Mesenchymal stem cell (in vitro differentiated cells and primary cell): ENCODE results near the gene CAMK1D.

Source experiments
- DNase-seq: peaks from one replicate; pipeline ENCODE4 v3.0.0-alpha.2; 2013
- H2AFZ ChIP-seq: one replicate; pipeline ENCODE4 v1.6.1; 2013; ENCODE audit warnings: low read depth, mild to moderate bottlenecking, control low read depth, inconsistent platforms, low read length, moderate library complexity
- H2AK5ac ChIP-seq: 2 replicates; pipeline ENCODE4 v1.6.1; 2013; ENCODE audit warnings: low read length, moderate library complexity, mild to moderate bottlenecking, inconsistent platforms; ENCODE audit not compliant: severe bottlenecking
- H2BK120ac ChIP-seq: one replicate; pipeline ENCODE4 v1.6.1; 2013; ENCODE audit warnings: low read depth, mild to moderate bottlenecking, inconsistent platforms, low read length, moderate library complexity
- H2BK12ac ChIP-seq, 2 experiments: one replicate each; pipeline ENCODE4 v1.6.1; 2013; ENCODE audit warnings: inconsistent platforms in 2 of 2, low read length in 2 of 2, mild to moderate bottlenecking in 2 of 2, moderate library complexity in 2 of 2, control low read depth in 1 of 2
- H2BK15ac ChIP-seq: one replicate; pipeline ENCODE4 v1.6.1; 2013; ENCODE audit warnings: mild to moderate bottlenecking, low read depth, inconsistent platforms; ENCODE audit not compliant: poor library complexity, severe bottlenecking
- H2BK5ac ChIP-seq: 2 replicates; pipeline ENCODE4 v1.6.1; 2013; ENCODE audit warnings: low read depth, mild to moderate bottlenecking, low read length, control low read depth, inconsistent platforms; ENCODE audit not compliant: poor library complexity, severe bottlenecking
- H3K14ac ChIP-seq, 2 experiments: one replicate each; pipeline ENCODE4 v1.6.1; 2013; ENCODE audit warnings: inconsistent platforms in 2 of 2, low read length in 2 of 2, control low read depth in 1 of 2, mild to moderate bottlenecking in 1 of 2, moderate library complexity in 1 of 2
- H3K18ac ChIP-seq, 2 experiments: one replicate each; pipeline ENCODE4 v1.6.1; 2013; ENCODE audit warnings: inconsistent platforms in 2 of 2, low read length in 2 of 2, control low read depth in 1 of 2, low read depth in 1 of 2, mild to moderate bottlenecking in 1 of 2
- H3K23ac ChIP-seq, 2 experiments: one replicate each; pipeline ENCODE4 v1.6.1; 2013; ENCODE audit warnings: inconsistent platforms in 2 of 2, low read length in 2 of 2, mild to moderate bottlenecking in 2 of 2, moderate library complexity in 2 of 2, control low read depth in 1 of 2
- H3K27ac ChIP-seq: 2 replicates; pipeline ENCODE4 v1.5.1; 2013; ENCODE audit warnings: mild to moderate bottlenecking, moderate library complexity, low read length, control low read depth, inconsistent platforms; ENCODE audit not compliant: poor library complexity, severe bottlenecking
- H3K27me3 ChIP-seq, 2 experiments: 2 replicates each; pipeline versions ENCODE4 v1.6.1 to v1.7.0; 2013; ENCODE audit warnings: low read length in 2 of 2, mild to moderate bottlenecking in 2 of 2, moderate library complexity in 2 of 2, control low read depth in 1 of 2, inconsistent platforms in 1 of 2; ENCODE audit not compliant: control insufficient read depth in 1 of 2, insufficient read depth in 1 of 2
- H3K36me3 ChIP-seq, 2 experiments: 2 replicates each; pipeline versions ENCODE4 v1.6.1 to v1.7.0; 2013; ENCODE audit warnings: low read length in 2 of 2, control low read depth in 1 of 2, inconsistent platforms in 1 of 2, low read depth in 1 of 2, mild to moderate bottlenecking in 1 of 2; ENCODE audit not compliant: insufficient read depth in 2 of 2, control insufficient read depth in 1 of 2
- H3K4ac ChIP-seq, 2 experiments: one replicate each; pipeline ENCODE4 v1.6.1; 2013; ENCODE audit warnings: inconsistent platforms in 2 of 2, low read length in 2 of 2, mild to moderate bottlenecking in 2 of 2, moderate library complexity in 2 of 2, control low read depth in 1 of 2, low read depth in 1 of 2
- H3K4me1 ChIP-seq: 2 replicates; pipeline ENCODE4 v1.6.1; 2013; ENCODE audit warnings: low read depth, low read length, control low read depth; ENCODE audit not compliant: control insufficient read depth, insufficient read depth
- H3K4me2 ChIP-seq: 2 replicates; pipeline ENCODE4 v1.6.1; 2013; ENCODE audit warnings: low read length, mild to moderate bottlenecking, inconsistent platforms; ENCODE audit not compliant: poor library complexity, severe bottlenecking
- H3K4me3 ChIP-seq, 2 experiments: 2 replicates each; pipeline versions ENCODE4 v1.5.1 to v1.7.0; 2013; ENCODE audit warnings: low read length in 2 of 2, mild to moderate bottlenecking in 2 of 2, control low read depth in 1 of 2, low read depth in 1 of 2; ENCODE audit not compliant: insufficient read depth in 1 of 2
- H3K79me1 ChIP-seq: replicated peaks from 2 replicates; pipeline ENCODE4 v1.6.1; 2013; ENCODE audit warnings: mild to moderate bottlenecking, control low read depth, low read length, inconsistent platforms; ENCODE audit not compliant: poor library complexity, severe bottlenecking
- H3K9ac ChIP-seq: 2 replicates; pipeline ENCODE4 v1.7.0; 2013; ENCODE audit warnings: mild to moderate bottlenecking, low read length, moderate library complexity
- H3K9me3 ChIP-seq: 2 replicates; pipeline ENCODE4 v1.7.0; 2013; ENCODE audit warnings: mild to moderate bottlenecking, low read length; ENCODE audit not compliant: control insufficient read depth
- H4K8ac ChIP-seq: one replicate; pipeline ENCODE4 v1.6.1; 2013; ENCODE audit warnings: inconsistent platforms, mild to moderate bottlenecking, low read length, moderate library complexity
- H4K91ac ChIP-seq: one replicate; pipeline ENCODE4 v1.6.1; 2013; ENCODE audit warnings: mild to moderate bottlenecking, low read length, inconsistent platforms
- WGBS: methylation state at CpG from one replicate; pipeline ENCODE4 v1.1.7; 2013; ENCODE audit warnings: mixed read lengths; 5-methylcytosine and 5-hydroxymethylcytosine counted together

Gene CAMK1D

GRCh38 chr10:12340371-12340770 lies 9.0 kb upstream of the CAMK1D start:
- no peak overlapping the region for H4K8ac ChIP-seq

GRCh38 chr10:12340937-12341336 lies 8.4 kb upstream of the CAMK1D start:
- Histone ChIP-seq H3K79me1 (no peaks in the 10 kb centered on the region), H3K14ac (no peak overlapping the region), H2BK5ac (no peak overlapping the region), H3K23ac (no peak overlapping the region), H3K27ac (no peak overlapping the region), H4K91ac (no peak overlapping the region), H2BK15ac (no peak overlapping the region), H3K4ac (no peak overlapping the region), H3K4me3 (no peak overlapping the region), H3K36me3 (no peaks in the 10 kb centered on the region), H3K18ac (no peak overlapping the region), H4K8ac (no peak overlapping the region), H2BK12ac (no peak overlapping the region), H3K9me3 (no peaks in the 10 kb centered on the region), H2AK5ac (no peak overlapping the region), H3K9ac (no peak overlapping the region), H2BK120ac (no peak overlapping the region), H3K4me2 (no peak overlapping the region), H3K27me3 (no peaks in the 10 kb centered on the region), H2AFZ (no peak overlapping the region), H3K4me1 (peaks cover 5% of the 10 kb centered on the region)
- no peak for DNase-seq
- 95% methylated on average over 6 of the region's 6 CpGs for WGBS

More at GRCh38 chr10:12340371-12340770, 9.0 kb upstream of the CAMK1D start:
- Histone ChIP-seq H3K4me1 (peaks cover 5% of the 10 kb centered on the region), H3K27me3 (no peaks in the 10 kb centered on the region), H3K18ac (no peak overlapping the region), H2BK5ac (no peak overlapping the region), H2BK120ac (no peak overlapping the region), H3K27ac (no peak overlapping the region), H3K79me1 (no peaks in the 10 kb centered on the region), H2BK12ac (no peak overlapping the region), H3K4me2 (no peak overlapping the region), H2AK5ac (peak overlapping the region; percentile 44), H3K4me3 (no peak overlapping the region), H2AFZ (no peak overlapping the region), H2BK15ac (no peak overlapping the region), H3K9ac (no peak overlapping the region), H3K14ac (no peak overlapping the region), H3K36me3 (no peaks in the 10 kb centered on the region), H3K4ac (no peak overlapping the region), H4K91ac (no peak overlapping the region), H3K23ac (no peak overlapping the region), H3K9me3 (no peaks in the 10 kb centered on the region)
- DNase-seq, result no peak
- WGBS, result 91% methylated on average over 5 of the region's 7 CpGs

- 99% methylated on average over 4 of the region's 6 CpGs for WGBS
Observed at GRCh38 chr10:12341526-12341925, 7.8 kb upstream of the CAMK1D start.

GRCh38 chr10:12344375-12345110 lies 4.8 kb upstream of the CAMK1D start:
- H3K9ac ChIP-seq, result no peak overlapping the region
- no peak overlapping the region for H2BK12ac ChIP-seq
- no peak overlapping the region for H3K18ac ChIP-seq
- H2BK120ac ChIP-seq, result no peak overlapping the region
- no peaks in the 10 kb centered on the region for H3K79me1 ChIP-seq
- H2BK15ac ChIP-seq, result no peak overlapping the region
- no peak for DNase-seq
- no peaks in the 10 kb centered on the region for H3K36me3 ChIP-seq
- no peak overlapping the region for H4K91ac ChIP-seq
- H2AK5ac ChIP-seq, result no peak overlapping the region
- no peak overlapping the region for H3K4ac ChIP-seq
- H3K23ac ChIP-seq, result no peak overlapping the region
- no peaks in the 10 kb centered on the region for H3K9me3 ChIP-seq
- no peak overlapping the region for H2BK5ac ChIP-seq
- WGBS, result 100% methylated on average over 1 of the region's 3 CpGs
- no peak overlapping the region for H3K4me3 ChIP-seq
- H2AFZ ChIP-seq, result no peak overlapping the region
- no peak overlapping the region for H4K8ac ChIP-seq
- H3K4me1 ChIP-seq, result peaks cover 9% of the 10 kb centered on the region
- H3K27me3 ChIP-seq, result no peaks in the 10 kb centered on the region
- H3K14ac ChIP-seq, result no peak overlapping the region
- no peak overlapping the region for H3K4me2 ChIP-seq
- H3K27ac ChIP-seq, result no peak overlapping the region

More at GRCh38 chr10:12341526-12341925, 7.8 kb upstream of the CAMK1D start:
- Histone ChIP-seq H3K4me3 (no peak overlapping the region), H3K18ac (no peak overlapping the region), H2AFZ (no peak overlapping the region), H2BK5ac (no peak overlapping the region), H3K4ac (no peak overlapping the region), H2BK12ac (no peak overlapping the region), H3K27me3 (no peaks in the 10 kb centered on the region), H3K4me1 (peaks cover 5% of the 10 kb centered on the region), H2BK120ac (no peak overlapping the region), H2BK15ac (no peak overlapping the region), H4K91ac (no peak overlapping the region), H3K27ac (no peak overlapping the region), H3K14ac (no peak overlapping the region), H3K4me2 (no peak overlapping the region), H2AK5ac (no peak overlapping the region), H4K8ac (no peak overlapping the region), H3K36me3 (no peaks in the 10 kb centered on the region), H3K23ac (no peak overlapping the region), H3K9me3 (no peaks in the 10 kb centered on the region), H3K79me1 (no peaks in the 10 kb centered on the region), H3K9ac (no peak overlapping the region)
- no peak for DNase-seq
